CD4-positive, alpha-beta memory T cell (primary cell): Measurements from ENCODE around the gene SCN1A. TPM values are rescaled to one million over a fixed set of nuclear protein-coding genes. Genes with fewer than 3 reads are reported as not detected.
A peak's percentile ranks its signal among the peaks of the same experiment; 100 is the strongest.

Source experiments
- CTCF ChIA-PET: fragments of 350-600 bp; sonication (Branson Sonifier 250); formaldehyde crosslinking; loops from one replicate; lab custom pipeline; 2021; ENCODE audit warnings: inconsistent platforms; ENCODE audit not compliant: partially characterized antibody; lab: Charles Lee
- POLR2A ChIA-PET: fragments of 350-600 bp; sonication (Branson Sonifier 250); formaldehyde crosslinking; loops from one replicate; lab custom pipeline; 2021; ENCODE audit not compliant: partially characterized antibody; lab: Charles Lee
- DNase-seq, 5 donors: peaks; one replicate each; pipeline versions ENCODE4 v3.0.0 to v3.0.0-alpha.2; 2020 to 2022; ENCODE audit warnings: mixed read lengths in 1 of 5
- H3K27ac ChIP-seq: one replicate; pipeline ENCODE4 v1.7.0; 2013; ENCODE audit warnings: low read depth, low read length
- H3K27me3 ChIP-seq: 2 replicates; pipeline ENCODE4 v1.7.0; 2013; ENCODE audit warnings: mild to moderate bottlenecking, low read length, moderate library complexity; ENCODE audit not compliant: insufficient read depth
- H3K36me3 ChIP-seq: 2 replicates; pipeline ENCODE4 v1.7.0; 2013; ENCODE audit warnings: mild to moderate bottlenecking, low read length, moderate library complexity; ENCODE audit not compliant: insufficient read depth
- H3K4me1 ChIP-seq: 2 replicates; pipeline ENCODE4 v1.7.0; 2013; ENCODE audit warnings: mild to moderate bottlenecking, low read length, moderate library complexity; ENCODE audit not compliant: insufficient read depth
- H3K4me3 ChIP-seq, 2 donors: one replicate each; pipeline ENCODE4 v1.7.0; 2013; ENCODE audit warnings: low read length in 2 of 2, mild to moderate bottlenecking in 1 of 2
- H3K9me3 ChIP-seq, 2 donors: one replicate each; pipeline ENCODE4 v1.7.0; 2013; ENCODE audit warnings: low read length in 2 of 2, control low read depth in 1 of 2; ENCODE audit not compliant: control insufficient read depth in 1 of 2
- H3K27ac Mint-ChIP-seq, 7 donors: one replicate each; pipeline ENCODE4 v1.8.0; 2020 to 2021; ENCODE audit warnings: mixed read lengths in 7 of 7, mild to moderate bottlenecking in 6 of 7, inconsistent platforms in 3 of 7, moderate library complexity in 3 of 7
- H3K27me3 Mint-ChIP-seq, 2 donors: one replicate each; pipeline ENCODE4 v1.8.0; 2020 to 2021; ENCODE audit warnings: mixed read lengths in 2 of 2
- H3K36me3 Mint-ChIP-seq, 2 donors: one replicate each; pipeline ENCODE4 v1.8.0; 2020 to 2021; ENCODE audit warnings: mixed read lengths in 2 of 2, inconsistent platforms in 1 of 2, mild to moderate bottlenecking in 1 of 2
- H3K4me1 Mint-ChIP-seq, 4 donors: one replicate each; pipeline ENCODE4 v1.8.0; 2020 to 2021; ENCODE audit warnings: mixed read lengths in 4 of 4, mild to moderate bottlenecking in 1 of 4
- H3K4me3 Mint-ChIP-seq, 8 donors: one replicate each; pipeline ENCODE4 v1.8.0; 2020 to 2021; ENCODE audit warnings: mixed read lengths in 8 of 8, mild to moderate bottlenecking in 7 of 8, moderate library complexity in 6 of 8, inconsistent platforms in 3 of 8
- H3K9me3 Mint-ChIP-seq, 8 donors: one replicate each; pipeline ENCODE4 v1.8.0; 2020 to 2021; ENCODE audit warnings: mixed read lengths in 8 of 8, mild to moderate bottlenecking in 5 of 8, inconsistent platforms in 3 of 8, moderate library complexity in 1 of 8
- intact Hi-C: fragments of 100-400 bp; cut with micrococcal nuclease; formaldehyde crosslinking; loops from one replicate; pipeline ENCODE4 v1.15.1; 2023
- polyA plus RNA-seq, 2 donors: library from polyadenylated mRNA; unstranded; fragments of 300-500 nt; fragmentation: Illumina TruSeq; gene quantifications; one replicate each; pipeline ENCODE4 v1.2.3, GENCODE V29; 2021
- total RNA-seq, 2 experiments: library from RNA; stranded (reverse); gene quantifications; one replicate each; pipeline ENCODE4 v1.2.3, GENCODE V29; 2021

SCN1A gene
- total and polyA plus RNA-seq, 4 experiments from 2014 or later, result not detected

GRCh38 chr2:166135849-166136258, 8.0 kb upstream of the SCN1A start:
- Histone ChIP-seq H3K4me3 (no peak overlapping the region), H3K27me3 (no peaks in the 10 kb centered on the region), H3K27ac (no peak overlapping the region), H3K9me3 (no peaks in the 10 kb centered on the region), H3K4me1 (no peaks in the 10 kb centered on the region), H3K36me3 (no peaks in the 10 kb centered on the region)
- H3K27me3 Mint-ChIP-seq, result peaks cover 2 to 5% of the 10 kb centered on the region in 2 donors
- H3K4me1 Mint-ChIP-seq, result no peaks in the 10 kb centered on the region
- ChIA-PET POLR2A (no interaction called here), CTCF (interaction anchor here (1.7 kb wide), 1 partner anchor 9 kb away, joined by 5 read pairs; no protein-coding TSS in a partner anchor)
- no peak for DNase-seq
- H3K27ac Mint-ChIP-seq, result no peak overlapping the region
- H3K4me3 Mint-ChIP-seq, result no peak overlapping the region
- intact Hi-C loops, result no loop called here
- no peaks in the 10 kb centered on the region for H3K36me3 Mint-ChIP-seq
- H3K9me3 Mint-ChIP-seq, result peaks cover 0 to 8% (median 0%) of the 10 kb centered on the region in 8 donors

- no peaks in the 10 kb centered on the region for H3K9me3 ChIP-seq
- H3K27me3 ChIP-seq, result no peaks in the 10 kb centered on the region
- no peaks in the 10 kb centered on the region for H3K36me3 Mint-ChIP-seq
- no peak overlapping the region for H3K27ac Mint-ChIP-seq
- no peak overlapping the region for H3K4me3 Mint-ChIP-seq
- H3K27ac ChIP-seq, result no peak overlapping the region
- peaks cover 0 to 8% (median 0%) of the 10 kb centered on the region in 8 donors for H3K9me3 Mint-ChIP-seq
- no peaks in the 10 kb centered on the region for H3K36me3 ChIP-seq
- no peaks in the 10 kb centered on the region for H3K4me1 ChIP-seq
- CTCF ChIA-PET, result interaction anchor here (1.7 kb wide), 1 partner anchor 9 kb away, joined by 5 read pairs; no protein-coding TSS in a partner anchor
- H3K4me1 Mint-ChIP-seq, result no peaks in the 10 kb centered on the region
- no peak overlapping the region for H3K4me3 ChIP-seq
- H3K27me3 Mint-ChIP-seq, result peaks cover 3 to 6% of the 10 kb centered on the region in 2 donors
- DNase-seq, result no peak
- POLR2A ChIA-PET, result no interaction called here
- intact Hi-C loops, result no loop called here
These were observed 7.5 kb upstream of the SCN1A start for GRCh38 chr2:166135152-166135848.

GRCh38 chr2:166134252-166135151, 6.7 kb upstream of the SCN1A start:
- DNase-seq, result no peak
- Histone ChIP-seq H3K27ac (no peak overlapping the region), H3K27me3 (no peaks in the 10 kb centered on the region), H3K4me3 (no peak overlapping the region), H3K4me1 (no peaks in the 10 kb centered on the region), H3K9me3 (no peaks in the 10 kb centered on the region), H3K36me3 (no peaks in the 10 kb centered on the region)
- intact Hi-C loops, result no loop called here
- H3K4me1 Mint-ChIP-seq, result no peaks in the 10 kb centered on the region
- POLR2A ChIA-PET, result no interaction called here
- peaks cover 0 to 7% (median 0%) of the 10 kb centered on the region in 8 donors for H3K9me3 Mint-ChIP-seq
- H3K27ac Mint-ChIP-seq, result no peak overlapping the region
- CTCF ChIA-PET, result interaction anchor here (1.7 kb wide), 1 partner anchor 8 kb away, joined by 5 read pairs; no protein-coding TSS in a partner anchor
- no peak overlapping the region for H3K4me3 Mint-ChIP-seq
- H3K36me3 Mint-ChIP-seq, result no peaks in the 10 kb centered on the region
- peaks cover 10% of the 10 kb centered on the region in 2 donors for H3K27me3 Mint-ChIP-seq

GRCh38 chr2:166133653-166134052, 5.8 kb upstream of the SCN1A start:
- peaks cover 8 to 10% of the 10 kb centered on the region in 2 donors for H3K27me3 Mint-ChIP-seq
- H3K4me1 Mint-ChIP-seq, result no peaks in the 10 kb centered on the region
- ChIA-PET CTCF (no interaction called here), POLR2A (no interaction called here)
- no peaks in the 10 kb centered on the region for H3K9me3 Mint-ChIP-seq
- no peak for DNase-seq
- no peak overlapping the region for H3K27ac ChIP-seq
- no peaks in the 10 kb centered on the region for H3K27me3 ChIP-seq
- H3K36me3 Mint-ChIP-seq, result no peaks in the 10 kb centered on the region
- no peaks in the 10 kb centered on the region for H3K36me3 ChIP-seq
- intact Hi-C loops, result no loop called here
- H3K4me1 ChIP-seq, result no peaks in the 10 kb centered on the region
- H3K4me3 ChIP-seq, result no peak overlapping the region
- no peak overlapping the region for H3K27ac Mint-ChIP-seq
- no peaks in the 10 kb centered on the region for H3K9me3 ChIP-seq
- H3K4me3 Mint-ChIP-seq, result no peak overlapping the region

- no peaks in the 10 kb centered on the region for H3K27me3 ChIP-seq
- H3K4me1 ChIP-seq, result no peaks in the 10 kb centered on the region
- ChIA-PET CTCF (interaction anchor here (0.6 to 3.0 kb wide), 14 partner anchors 10 to 1533 kb away, joined by 3 to 24 read pairs (median 4); partner anchors contain the start of gene TTC21B), POLR2A (no interaction called here)
- peak in 1 of 5 donors; percentile 0 for DNase-seq
- no peak overlapping the region for H3K4me3 ChIP-seq
- no peaks in the 10 kb centered on the region for H3K9me3 ChIP-seq
- H3K36me3 ChIP-seq, result no peaks in the 10 kb centered on the region
- Mint-ChIP-seq H3K9me3 (no peaks in the 10 kb centered on the region), H3K27ac (peak overlapping the region in 1 of 7 donors; percentile 42), H3K27me3 (peaks cover 9 to 14% of the 10 kb centered on the region in 2 donors), H3K4me1 (peaks cover 0 to 4% (median 3%) of the 10 kb centered on the region in 4 donors), H3K36me3 (no peaks in the 10 kb centered on the region), H3K4me3 (no peak overlapping the region)
- H3K27ac ChIP-seq, result no peak overlapping the region
- intact Hi-C loops, result loop anchor here (1.0 kb wide), 2 partner anchors 174 to 727 kb away; no protein-coding TSS in a partner anchor
These were observed 311 bp upstream of the SCN1A start for GRCh38 chr2:166128156-166128505.

- no peak overlapping the region for H3K4me3 Mint-ChIP-seq
- POLR2A ChIA-PET, result no interaction called here
- Histone ChIP-seq H3K4me1 (no peaks in the 10 kb centered on the region), H3K9me3 (no peaks in the 10 kb centered on the region), H3K36me3 (no peaks in the 10 kb centered on the region), H3K4me3 (no peak overlapping the region), H3K27me3 (no peaks in the 10 kb centered on the region), H3K27ac (no peak overlapping the region)
- intact Hi-C loops, result no loop called here
- no peak for DNase-seq
- peaks cover 9 to 15% of the 10 kb centered on the region in 2 donors for H3K27me3 Mint-ChIP-seq
- H3K27ac Mint-ChIP-seq, result peak overlapping the region in 1 of 7 donors; percentile 44
- H3K36me3 Mint-ChIP-seq, result no peaks in the 10 kb centered on the region
- CTCF ChIA-PET, result interaction anchor here (1.7 to 3.0 kb wide), 4 partner anchors 9 to 171 kb away, joined by 5 to 24 read pairs (median 6); no protein-coding TSS in a partner anchor
- no peaks in the 10 kb centered on the region for H3K9me3 Mint-ChIP-seq
- peaks cover 0 to 4% (median 3%) of the 10 kb centered on the region in 4 donors for H3K4me1 Mint-ChIP-seq
These were observed 1.7 kb downstream of the SCN1A start for GRCh38 chr2:166126007-166126639.
